NB4 (cell line): ENCODE measurements around the gene DNAJC8.

Experiments
- CTCF ChIP-seq: IDR thresholded peaks from one replicate; pipeline ENCODE4 v1.5.1; 2012; ENCODE audit warnings: low read depth, low read length
- MAX ChIP-seq: IDR thresholded peaks from 2 replicates; pipeline ENCODE4 v1.6.1; 2011; ENCODE audit warnings: low read depth, low read length
- MYC ChIP-seq: IDR thresholded peaks from 2 replicates; pipeline ENCODE4 v1.6.1; 2011; ENCODE audit warnings: low read depth, low read length
- POLR2A ChIP-seq: IDR thresholded peaks from 2 replicates; pipeline ENCODE4 v1.6.1; 2011; ENCODE audit warnings: mild to moderate bottlenecking; ENCODE audit not compliant: insufficient read length; ENCODE audit errors: extremely low read depth

- TF ChIP-seq CTCF = no peak
- no peak; the same call in 1 of the 2 replicates for TF ChIP-seq MYC
- no peak for TF ChIP-seq POLR2A
- no peak for TF ChIP-seq MAX
Measured at GRCh38 chr1:28249013-28249865, 16.4 kb upstream of the DNAJC8 start.
